ENCODE measurements around the gene TBCB. TPM values are rescaled to one million over a fixed set of nuclear protein-coding genes. Genes with fewer than 3 reads are reported as not detected.

The TBCB gene
- total and polyA plus RNA-seq, 9 of the 15 experiments (the other 6 are each of a cell fraction or from before 2014, with no cell fraction given) = 3.5 to 115 (median 58.9) TPM

DNA sequence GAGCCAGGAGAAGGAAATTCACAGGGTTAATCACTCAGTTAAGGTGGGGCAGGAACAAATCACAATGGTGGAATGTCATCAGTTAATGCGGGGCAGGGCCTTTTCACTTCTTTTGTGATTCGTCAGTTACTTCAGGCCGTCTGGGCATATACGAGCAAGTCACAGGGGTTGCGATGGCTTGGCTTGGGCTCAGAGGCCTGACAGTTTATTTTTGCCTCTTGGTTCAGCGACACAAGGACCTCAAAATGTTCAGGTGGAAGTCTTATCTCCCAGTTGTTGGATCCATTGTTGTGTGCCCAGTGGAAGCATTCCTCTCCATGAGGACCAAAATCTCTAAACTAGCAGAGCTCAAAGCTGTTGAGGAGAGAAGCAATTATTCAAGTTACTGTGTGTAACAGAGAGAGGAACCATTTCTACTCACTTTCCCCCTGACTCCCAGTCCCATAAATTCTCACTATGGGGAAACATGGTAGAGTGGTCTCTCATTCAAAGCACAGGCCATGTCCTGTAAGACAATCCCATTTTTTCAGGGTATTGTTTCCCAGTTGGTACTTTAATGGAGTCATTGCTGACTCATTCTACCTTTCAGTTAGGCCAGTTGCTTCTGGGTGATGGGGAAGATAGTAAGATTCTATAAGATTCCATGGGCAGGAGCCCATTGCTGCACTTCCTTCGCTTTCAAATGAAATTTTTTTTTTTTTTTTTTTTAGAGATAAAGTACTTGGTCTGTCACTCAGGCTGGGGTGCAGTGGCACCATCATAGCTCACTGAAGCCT, 45.7 kb downstream of the TBCB start:
- no peak overlapping the region for H3K4me2 ChIP-seq (ENCODE audit: insufficient read depth, low read length)
- H3K9me3 ChIP-seq (replicated peaks; ENCODE audit: control insufficient read depth, insufficient read depth, low read depth, low read length) = no peaks in the 10 kb centered on the region
- no peaks in the 10 kb centered on the region for H4K20me1 ChIP-seq (replicated peaks; ENCODE audit: control insufficient read depth, insufficient read depth, low read length)
- H3K36me3 ChIP-seq (ENCODE audit: control insufficient read depth, insufficient read depth, low read length) = peaks cover 6% of the 10 kb centered on the region; the same call in 2 of the 3 replicates
- ATAC-seq (no peak), DNase-seq (ENCODE audit: extremely low read depth in 1 of 4, low spot score in 3 of 4) (no peak), FAIRE-seq (no peak)
- in situ Hi-C loops (cut with MboI) = no loop called here
- no peak overlapping the region for H3K4me3 ChIP-seq
- intact Hi-C loops (cut with micrococcal nuclease) = no loop called here
- H3K27ac ChIP-seq (ENCODE audit: extremely low read depth, low read depth, low read length) = 0 out of 3 replicates have a peak overlapping the region, but pooled peaks have one; percentile 2
- ChIA-PET CTCF (ENCODE audit: low intra/inter-chr PET ratio) (no interaction called here), POLR2A (interaction anchor here (1.1 kb wide), 1 partner anchor 11 kb away, joined by 4 read pairs; no protein-coding TSS in a partner anchor)
- H3K79me2 ChIP-seq (ENCODE audit: control insufficient read depth, insufficient read depth, low read length) = no peaks in the 10 kb centered on the region
- 71% methylated on average over 6 of the region's 7 CpGs for WGBS (ENCODE audit: insufficient coverage, low coverage, missing lambda C conversion rate)
- H3K4me1 ChIP-seq (replicated peaks in 1 of 2; ENCODE audit: control insufficient read depth in 2 of 2, insufficient read depth in 2 of 2, low read length in 2 of 2) = no peaks in the 10 kb centered on the region; a peak in 1 of 5 replicates
- no peaks in the 10 kb centered on the region for H3K27me3 ChIP-seq (ENCODE audit: control insufficient read depth in 2 of 2, insufficient read depth in 2 of 2, low read length in 2 of 2)
- H3K9me1 ChIP-seq (ENCODE audit: control insufficient read depth, insufficient read depth, low read length) = no peaks in the 10 kb centered on the region
- H3K9ac ChIP-seq (ENCODE audit: insufficient read depth in 1 of 2, low read depth in 2 of 2, low read length in 2 of 2) = no peak overlapping the region
- H2AFZ ChIP-seq (ENCODE audit: low read depth, low read length) = no peak overlapping the region
- TF ChIP-seq ZSCAN32 (CRISPR knock-in tag; IDR thresholded peaks at IDR 0.05) (no peak), NFE2 (IDR thresholded peaks at IDR 0.05; ENCODE audit: low read depth) (peak; percentile 53), C11orf30 (IDR thresholded peaks at IDR 0.05; ENCODE audit: low read depth) (0 out of 2 replicates have a peak, but pooled peaks have one; percentile 14)
- no TSS peak for BruUV-seq (replicated peaks)

- CTCF ChIA-PET (ENCODE audit: low intra/inter-chr PET ratio) = no interaction called here
- Histone ChIP-seq H3K36me3 (ENCODE audit: control insufficient read depth, insufficient read depth, low read length) (peaks cover 6% of the 10 kb centered on the region; the same call in 2 of the 3 replicates), H3K27me3 (ENCODE audit: control insufficient read depth in 2 of 2, insufficient read depth in 2 of 2, low read length in 2 of 2) (no peaks in the 10 kb centered on the region), H3K9ac (ENCODE audit: insufficient read depth in 1 of 2, low read depth in 2 of 2, low read length in 2 of 2) (no peak overlapping the region), H2AFZ (ENCODE audit: low read depth, low read length) (no peak overlapping the region), H4K20me1 (replicated peaks; ENCODE audit: control insufficient read depth, insufficient read depth, low read length) (no peaks in the 10 kb centered on the region), H3K4me3 (no peak overlapping the region), H3K9me3 (replicated peaks; ENCODE audit: control insufficient read depth, insufficient read depth, low read depth, low read length) (no peaks in the 10 kb centered on the region), H3K4me2 (ENCODE audit: insufficient read depth, low read length) (no peak overlapping the region), H3K27ac (ENCODE audit: extremely low read depth, low read depth, low read length) (no peak overlapping the region), H3K4me1 (replicated peaks in 1 of 2; ENCODE audit: control insufficient read depth in 2 of 2, insufficient read depth in 2 of 2, low read length in 2 of 2) (no peaks in the 10 kb centered on the region; a peak in 1 of 5 replicates), H3K9me1 (ENCODE audit: control insufficient read depth, insufficient read depth, low read length) (no peaks in the 10 kb centered on the region), H3K79me2 (ENCODE audit: control insufficient read depth, insufficient read depth, low read length) (no peaks in the 10 kb centered on the region)
- WGBS (ENCODE audit: insufficient coverage, low coverage, missing lambda C conversion rate) = 89% methylated on average over 11 of the region's 12 CpGs
- DNase-seq (ENCODE audit: extremely low read depth in 1 of 4, low spot score in 3 of 4) (no peak), FAIRE-seq (no peak), ATAC-seq (no peak)
- no TSS peak for BruUV-seq (replicated peaks)
- POLR2A ChIA-PET = interaction anchor here (0.6 kb wide), 1 partner anchor 1887 kb away, joined by 3 read pairs; no protein-coding TSS in a partner anchor
- intact Hi-C loops (cut with micrococcal nuclease) (no loop called here), in situ Hi-C loops (cut with MboI) (no loop called here)
- no peak for TF ChIP-seq ARNT (IDR thresholded peaks at IDR 0.05)
- no peak for TF ChIP-seq HDAC1 (IDR thresholded peaks at IDR 0.05)
- TF ChIP-seq LARP7 (IDR thresholded peaks at IDR 0.05) = no peak
- TF ChIP-seq TRIM28 (IDR thresholded peaks at IDR 0.05) = no peak
- no peak for TF ChIP-seq TFAP4 (CRISPR knock-in tag; IDR thresholded peaks at IDR 0.05; ENCODE audit: borderline replicate concordance)
Measured at GRCh38 chr19:36163813-36164212, 48.5 kb downstream of the TBCB start.

Data from K562 (cell line).